CD1c-positive myeloid dendritic cell (primary cell): ENCODE data around the gene STXBP4.

ENCODE experiments used
- DNase-seq: peaks from one replicate; pipeline ENCODE4 v3.0.0-alpha.2; 2016; ENCODE audit errors: extremely low spot score

Gene STXBP4

GRCh38 chr17:54971901-54972300, 3.3 kb downstream of the STXBP4 start:
- DNase-seq, result no peak

- DNase-seq, result no peak
Observed at GRCh38 chr17:54972406-54973138, 4.0 kb downstream of the STXBP4 start.

GRCh38 chr17:54974759-54975158, 6.2 kb downstream of the STXBP4 start:
- DNase-seq, result no peak

DNA sequence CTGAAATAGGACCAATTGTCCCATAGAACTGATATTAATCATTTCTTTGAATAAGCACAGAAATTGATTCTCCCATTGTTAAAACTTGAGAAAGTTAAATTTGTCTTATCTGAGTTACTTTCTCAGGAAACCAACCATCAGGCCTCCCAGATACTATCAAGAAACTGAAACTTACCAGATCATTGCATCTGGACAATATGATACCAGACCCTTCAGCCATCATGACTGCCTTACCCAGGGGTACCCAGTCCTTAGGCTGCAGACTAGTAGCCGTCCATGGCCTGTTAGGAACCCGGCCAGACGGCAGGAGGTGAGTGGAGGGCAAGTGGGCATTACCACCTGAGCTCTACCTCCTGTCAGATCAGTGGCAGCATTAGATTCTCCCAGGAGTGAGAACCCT, 7.8 kb downstream of the STXBP4 start:
- DNase-seq, result no peak

GRCh38 chr17:54977744-54978143, 9.2 kb downstream of the STXBP4 start:
- no peak for DNase-seq

GRCh38 chr17:54979657-54980056, 11.1 kb downstream of the STXBP4 start:
- DNase-seq, result no peak

GRCh38 chr17:54980375-54980774, 11.8 kb downstream of the STXBP4 start:
- no peak for DNase-seq

GRCh38 chr17:54982399-54982798, 13.8 kb downstream of the STXBP4 start:
- no peak for DNase-seq

- no peak for DNase-seq
Observed at GRCh38 chr17:54983260-54983659, 14.7 kb downstream of the STXBP4 start.

- DNase-seq, result no peak
Observed at GRCh38 chr17:54985476-54985875, 16.9 kb downstream of the STXBP4 start.

DNA sequence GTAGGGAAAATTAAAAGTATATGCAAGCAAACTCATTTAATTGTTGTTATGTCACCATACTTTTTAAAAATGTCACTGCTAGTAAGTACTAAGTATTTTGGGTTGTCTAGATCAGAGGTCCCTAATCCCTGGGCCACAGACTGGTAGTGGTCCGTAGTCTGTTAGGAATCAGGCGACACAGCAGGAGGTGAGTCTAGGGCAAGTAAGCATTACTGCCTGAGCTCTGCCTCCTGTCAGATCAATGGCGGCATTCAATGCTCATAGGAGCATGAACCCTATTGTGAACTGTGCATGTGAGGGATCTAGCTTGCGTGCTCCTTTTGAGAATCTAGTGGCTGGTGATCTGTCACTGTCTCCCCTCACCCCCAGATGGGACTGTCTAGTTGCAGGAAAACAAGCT, 21.6 kb downstream of the STXBP4 start:
- DNase-seq, result no peak

GRCh38 chr17:54991567-54991966, 23.0 kb downstream of the STXBP4 start:
- DNase-seq, result no peak

DNA sequence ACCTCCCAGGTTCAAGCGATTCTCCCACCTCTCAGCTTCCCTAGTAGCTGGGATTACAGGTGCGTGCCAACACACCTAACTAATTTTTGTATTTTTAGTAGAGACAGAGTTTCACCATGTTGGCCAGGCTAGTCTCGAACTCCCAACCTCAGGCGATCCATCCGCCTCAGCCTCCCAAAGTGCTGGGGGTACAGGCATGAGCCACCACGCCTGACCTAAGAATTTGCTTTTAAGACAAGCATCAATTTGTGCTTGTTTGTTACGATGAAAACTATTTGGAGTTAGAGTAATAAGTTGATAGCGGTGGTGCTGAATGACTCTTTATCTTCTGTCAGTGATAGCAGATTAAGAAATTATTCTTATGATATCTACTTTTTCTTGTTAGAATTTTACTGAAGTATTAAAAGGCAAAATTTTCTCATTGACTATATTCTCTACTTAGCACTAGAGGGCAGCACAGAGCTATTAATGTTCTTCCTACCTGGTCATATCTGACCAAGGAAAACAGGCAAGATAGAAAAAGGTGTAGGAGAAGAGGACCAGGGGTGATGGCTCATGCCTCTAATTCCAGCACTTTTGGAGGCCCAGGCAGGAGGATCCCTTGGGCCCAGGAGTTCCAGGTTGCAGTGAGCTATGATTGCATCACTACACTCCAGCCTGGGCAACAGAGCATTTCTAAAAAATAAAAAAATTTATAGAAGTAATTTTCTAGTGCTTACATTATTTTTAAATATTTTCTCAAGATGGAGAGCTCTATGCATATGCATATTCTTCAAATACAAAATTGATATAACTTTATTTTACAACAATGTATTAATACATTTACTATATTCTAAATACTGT, 24.5 kb downstream of the STXBP4 start:
- DNase-seq, result peak; percentile 67

GRCh38 chr17:54996441-54996840, 27.9 kb downstream of the STXBP4 start:
- DNase-seq, result no peak

DNA sequence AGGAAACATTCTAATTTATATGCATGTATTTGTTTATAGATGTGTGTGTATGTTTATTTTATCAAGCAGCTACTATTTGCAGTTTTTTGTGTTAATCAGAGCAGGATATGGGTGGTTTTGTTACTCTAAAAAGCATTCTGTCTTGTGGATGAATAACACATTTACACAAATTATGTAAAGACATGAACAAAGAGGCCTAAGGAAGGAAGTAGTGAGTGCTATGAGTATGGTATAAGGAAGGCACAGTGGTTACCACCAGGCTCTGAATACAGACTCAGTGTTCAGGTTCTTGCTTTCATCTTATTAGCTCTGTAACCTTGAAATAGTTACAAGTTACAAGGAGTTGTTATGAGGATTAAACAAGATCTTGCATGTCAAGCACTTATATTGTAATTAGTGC, 33.9 kb downstream of the STXBP4 start:
- no peak for DNase-seq

DNA sequence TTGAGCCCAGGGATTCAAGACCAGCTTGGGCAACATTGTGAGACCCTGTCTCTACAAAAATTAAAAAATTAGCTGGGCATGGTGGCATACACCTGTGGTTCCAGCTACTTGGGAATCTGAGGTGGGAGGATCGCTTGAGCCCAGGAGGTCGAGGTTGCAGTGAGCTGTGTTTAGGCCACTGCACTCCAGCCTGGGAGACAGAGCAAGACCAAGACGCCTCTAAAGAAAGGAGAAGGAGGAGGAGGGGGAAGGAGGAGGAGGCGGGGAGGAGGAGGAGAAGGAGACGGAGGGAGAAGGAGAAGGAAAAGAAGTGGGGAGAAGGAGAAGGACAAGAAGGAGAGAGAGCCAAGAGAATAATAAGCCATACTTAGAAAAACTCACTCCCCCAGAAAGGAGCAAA, 35.9 kb downstream of the STXBP4 start:
- DNase-seq, result no peak

DNA sequence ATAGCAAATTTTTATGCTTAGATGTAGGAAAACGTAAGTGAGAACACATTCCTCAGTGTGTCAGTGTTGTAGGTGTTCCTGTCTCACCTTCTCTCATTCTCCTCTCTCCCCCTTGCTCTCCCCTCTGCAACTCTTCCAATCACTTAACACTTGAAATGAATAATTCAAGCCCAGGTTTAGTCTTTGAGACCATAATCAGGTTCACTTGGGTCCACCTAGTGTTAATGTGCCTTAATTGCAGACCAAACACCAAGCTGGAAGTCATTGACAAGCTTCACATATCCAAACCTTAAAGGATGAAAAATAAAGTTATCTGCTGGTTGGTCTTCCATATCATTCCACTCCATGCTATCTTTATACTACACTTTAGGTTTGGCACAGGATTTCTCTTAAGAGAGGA, 37.0 kb downstream of the STXBP4 start:
- no peak for DNase-seq

GRCh38 chr17:55023626-55024025, 55.1 kb downstream of the STXBP4 start:
- DNase-seq, result no peak

DNA sequence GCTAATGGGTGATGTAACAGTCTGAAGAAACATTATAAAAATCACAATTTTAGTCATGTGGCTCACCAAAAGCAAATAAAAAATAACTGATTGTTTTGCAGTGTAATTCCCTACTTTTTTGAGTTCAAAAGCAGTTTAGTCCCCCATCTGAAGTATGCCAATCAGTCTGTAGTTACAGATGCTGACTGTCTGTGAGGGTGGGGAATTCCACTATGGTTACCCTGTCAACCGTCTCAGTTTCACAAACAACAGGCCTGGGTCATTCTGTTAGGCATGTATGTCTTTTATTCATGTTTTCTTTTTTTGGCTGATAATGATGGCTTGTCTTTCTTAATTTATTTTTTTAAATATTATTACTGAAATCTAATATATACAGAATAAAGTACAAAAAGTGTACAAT, 69.3 kb downstream of the STXBP4 start:
- DNase-seq, result no peak

DNA sequence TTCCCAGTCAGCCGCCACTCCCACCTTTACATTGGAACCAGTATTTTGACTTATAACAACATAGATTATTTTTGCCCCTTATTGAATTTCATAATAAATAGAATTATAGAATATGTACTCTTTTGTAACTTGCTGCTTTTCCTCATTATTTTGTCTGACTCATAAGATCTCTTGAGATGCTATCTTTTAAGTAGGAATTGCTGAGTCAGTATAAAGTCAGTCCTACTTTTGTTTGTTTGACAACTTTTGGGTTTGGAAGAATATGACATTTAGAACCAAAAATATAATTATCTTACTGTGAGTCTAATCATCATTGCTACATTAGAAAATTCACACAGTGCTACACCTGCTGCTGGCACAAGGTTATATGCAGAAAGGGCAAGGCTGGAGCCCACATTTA, 69.7 kb downstream of the STXBP4 start:
- DNase-seq, result no peak

DNA sequence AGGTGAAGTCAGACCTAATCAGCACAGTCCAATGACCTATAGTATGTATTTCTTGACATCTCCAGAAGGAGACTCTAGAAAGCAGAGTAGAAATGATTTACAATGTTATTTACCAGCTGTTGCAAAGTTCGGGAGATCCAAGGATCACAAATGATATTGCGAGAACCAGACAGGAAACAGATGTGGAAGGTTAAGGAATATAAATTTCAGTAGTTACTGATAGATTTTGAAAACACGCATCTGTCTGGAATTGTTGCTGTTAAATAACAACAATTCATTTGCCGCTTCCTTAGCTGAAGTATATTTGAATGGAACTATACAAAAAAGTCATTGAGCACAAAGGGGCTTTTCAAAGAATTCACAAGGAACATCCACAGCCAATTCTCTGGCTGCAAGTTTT, 72.0 kb downstream of the STXBP4 start:
- DNase-seq, result no peak

- DNase-seq, result no peak
Observed at GRCh38 chr17:55053855-55054254, 85.3 kb downstream of the STXBP4 start.

DNA sequence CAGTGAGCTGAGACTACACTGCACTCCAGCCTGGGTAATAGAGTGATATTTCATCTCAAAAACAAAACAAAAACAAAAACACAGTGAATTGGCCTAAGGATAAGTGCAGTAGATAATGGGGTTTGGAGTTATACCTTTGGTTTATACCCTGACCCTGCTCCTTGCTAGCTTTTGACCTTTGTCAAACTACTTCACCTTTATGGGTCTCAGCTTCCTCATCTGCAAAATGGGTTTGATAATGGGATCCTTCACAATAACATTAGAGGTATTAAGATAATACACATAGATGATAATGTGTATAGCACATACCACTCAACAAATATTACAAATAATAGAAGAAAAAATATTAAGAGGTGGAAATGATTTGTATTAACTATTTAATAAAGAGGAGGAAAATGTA, 85.9 kb downstream of the STXBP4 start:
- no peak for DNase-seq
